PFSK-1 (cell line): ENCODE measurements around the gene MOG.
A peak's percentile ranks its signal among the peaks of the same experiment; 100 is the strongest.

Source experiments
- FOXP2 ChIP-seq: optimal IDR thresholded peaks from 2 replicates; pipeline ENCODE3; 2011; ENCODE audit warnings: borderline replicate concordance, control low read depth, inconsistent platforms; ENCODE audit not compliant: insufficient read depth; ENCODE audit errors: extremely low read length, extremely low read depth
- POLR2AphosphoS5 ChIP-seq: IDR thresholded peaks from 2 replicates; pipeline ENCODE4 v1.6.1; 2012; ENCODE audit warnings: low read depth, mild to moderate bottlenecking, control low read depth, low read length, moderate library complexity
- REST ChIP-seq, 2 experiments: IDR thresholded peaks; 2 replicates each; pipeline versions ENCODE4 v1.6.1 to v1.8.0; 2011 to 2012; ENCODE audit warnings: low read depth in 2 of 2, low read length in 2 of 2, control low read depth in 1 of 2, inconsistent platforms in 1 of 2, mild to moderate bottlenecking in 1 of 2, moderate library complexity in 1 of 2; ENCODE audit not compliant: insufficient read depth in 1 of 2
- SIN3A ChIP-seq: IDR thresholded peaks from 2 replicates; pipeline ENCODE4 v1.6.1; 2012; ENCODE audit warnings: mild to moderate bottlenecking, low read length, moderate library complexity, borderline replicate concordance; ENCODE audit not compliant: insufficient read depth
- TAF1 ChIP-seq: IDR thresholded peaks from 2 replicates; pipeline ENCODE4 v1.6.1; 2012; ENCODE audit warnings: low read length, control low read depth, borderline replicate concordance; ENCODE audit not compliant: insufficient read depth

The MOG gene

GRCh38 chr6:29696147-29697125 is 39.5 kb downstream of the MOG start:
- TF ChIP-seq TAF1 (no peak), SIN3A (no peak), FOXP2 (no peak), REST (IDR thresholded peaks at IDR 0.05; ENCODE audit: insufficient read depth in 1 of 2, low read depth in 2 of 2, low read length in 2 of 2) (no peak), POLR2AphosphoS5 (no peak)

DNA sequence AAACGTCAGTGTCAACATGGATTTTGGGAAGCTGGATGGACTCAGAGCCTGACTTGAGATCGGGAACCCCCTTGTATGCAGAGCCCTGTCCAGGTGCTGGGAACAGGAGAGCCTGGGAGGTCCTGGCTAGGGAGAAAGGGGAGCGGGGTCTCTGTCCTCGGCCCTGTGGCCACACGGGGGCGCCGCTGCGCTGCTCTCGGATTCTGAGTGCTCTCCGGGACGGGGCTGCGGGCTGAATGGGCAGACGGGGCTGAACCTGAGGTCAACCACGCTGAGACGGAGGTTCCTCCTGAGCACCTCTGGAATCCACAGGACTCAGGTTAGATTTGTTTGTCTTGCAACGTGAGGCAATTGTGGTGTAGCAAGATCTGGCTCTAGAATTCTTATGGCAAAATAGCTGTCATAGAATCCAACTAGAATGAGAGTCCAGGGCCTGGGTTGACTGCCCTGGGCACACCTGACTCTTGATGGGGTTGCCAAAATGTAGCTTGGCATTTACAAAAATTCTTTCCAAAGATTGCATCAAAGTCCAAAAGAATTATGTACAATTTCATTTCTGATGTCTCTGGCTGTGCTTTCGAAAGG is 45.7 kb downstream of the MOG start:
- no peak for TF ChIP-seq FOXP2
- TF ChIP-seq REST (IDR thresholded peaks at IDR 0.05; ENCODE audit: insufficient read depth in 1 of 2, low read depth in 2 of 2, low read length in 2 of 2) = peak; percentile 23 to 57; a peak in 1 of 4 replicates
- no peak for TF ChIP-seq TAF1

DNA sequence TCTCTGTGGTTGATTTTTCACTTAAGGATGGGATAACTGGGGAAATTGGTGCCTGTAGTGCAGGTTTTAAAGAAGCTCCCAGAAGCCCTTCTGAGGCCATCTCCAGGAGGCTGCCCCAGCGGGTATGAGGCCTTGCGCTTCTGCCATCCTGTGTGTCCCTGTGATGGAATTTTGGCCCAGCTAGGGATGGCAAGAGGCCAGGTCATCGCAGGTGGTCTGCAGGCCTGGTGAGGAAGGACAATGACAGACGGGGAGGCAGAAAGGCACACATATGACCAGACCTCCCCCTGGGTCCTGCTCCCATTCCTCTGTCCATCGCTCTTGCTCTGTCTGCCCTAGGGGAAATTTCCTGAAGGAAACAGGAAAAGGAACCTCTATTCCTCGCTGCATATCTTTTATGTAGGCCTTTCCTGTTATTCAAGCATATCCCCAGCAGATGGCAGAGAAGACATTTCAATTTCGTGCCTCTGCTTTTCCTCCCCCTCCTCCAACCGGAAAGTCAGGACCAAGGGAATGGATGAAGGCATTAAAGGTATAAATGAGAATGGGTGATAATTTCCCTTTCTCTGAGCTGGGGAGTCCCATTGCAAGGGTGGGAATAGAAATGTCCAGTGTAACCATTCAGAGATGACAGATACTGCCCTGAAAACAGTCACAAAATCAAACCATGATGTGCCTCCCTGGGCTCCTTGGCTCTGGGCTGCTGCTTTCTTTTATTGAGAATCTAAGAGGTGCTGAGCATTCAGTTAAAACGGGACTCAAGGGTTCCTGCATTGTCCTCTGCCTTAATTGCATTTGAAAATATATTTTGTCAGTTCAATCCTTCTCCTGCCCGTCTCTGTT is 48.7 kb downstream of the MOG start:
- TF ChIP-seq SIN3A (no peak), FOXP2 (no peak), REST (IDR thresholded peaks at IDR 0.05; ENCODE audit: insufficient read depth in 1 of 2, low read depth in 2 of 2, low read length in 2 of 2) (no peak), TAF1 (no peak), POLR2AphosphoS5 (no peak)

DNA sequence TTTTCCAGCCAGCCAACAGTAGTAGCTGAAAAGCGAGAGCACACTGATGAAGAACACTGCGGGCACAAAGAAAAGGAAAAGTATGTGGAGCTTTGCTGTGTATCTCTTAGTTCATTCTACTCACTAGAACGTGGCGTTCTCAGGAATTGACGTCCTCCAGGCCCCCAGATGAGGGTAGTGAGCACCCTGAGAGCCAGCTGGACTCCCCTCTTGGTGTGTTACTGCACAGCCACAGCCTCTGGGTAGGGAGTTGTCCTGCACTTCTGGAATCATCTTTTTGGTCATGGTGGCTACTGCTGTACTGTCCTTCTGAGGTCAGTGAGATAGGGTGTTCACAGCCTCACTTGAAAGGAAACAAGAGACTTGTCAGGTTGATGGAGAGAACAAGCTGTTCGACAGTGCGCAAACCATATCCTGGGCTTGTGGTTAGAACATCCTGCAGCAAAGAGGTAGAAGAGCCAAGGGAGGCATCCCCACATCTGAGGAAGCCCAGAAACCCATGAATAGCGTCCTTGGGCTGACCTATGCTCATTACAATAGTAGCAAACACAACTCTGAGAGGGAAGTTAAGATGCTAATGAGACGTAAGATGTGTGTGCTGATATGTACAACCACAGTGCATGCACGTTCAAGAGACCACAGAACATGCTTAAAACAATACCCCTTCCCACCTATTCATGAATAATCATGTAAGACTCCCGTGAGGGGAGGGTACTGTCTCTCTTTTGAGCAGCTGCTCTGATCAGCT is 51.7 kb downstream of the MOG start:
- TF ChIP-seq TAF1 (no peak), SIN3A (no peak), POLR2AphosphoS5 (no peak), REST (IDR thresholded peaks at IDR 0.05; ENCODE audit: insufficient read depth in 1 of 2, low read depth in 2 of 2, low read length in 2 of 2) (no peak), FOXP2 (no peak)
